Activated T-cell treated with anti-CD3 and anti-CD28 coated beads for 1 hour (primary cell): ENCODE data around the gene GLCCI1.

Source experiments
- DNase-seq: peaks from one replicate; pipeline ENCODE4 v3.0.0-alpha.2; 2020; ENCODE audit warnings: low read depth

GLCCI1 gene

DNA sequence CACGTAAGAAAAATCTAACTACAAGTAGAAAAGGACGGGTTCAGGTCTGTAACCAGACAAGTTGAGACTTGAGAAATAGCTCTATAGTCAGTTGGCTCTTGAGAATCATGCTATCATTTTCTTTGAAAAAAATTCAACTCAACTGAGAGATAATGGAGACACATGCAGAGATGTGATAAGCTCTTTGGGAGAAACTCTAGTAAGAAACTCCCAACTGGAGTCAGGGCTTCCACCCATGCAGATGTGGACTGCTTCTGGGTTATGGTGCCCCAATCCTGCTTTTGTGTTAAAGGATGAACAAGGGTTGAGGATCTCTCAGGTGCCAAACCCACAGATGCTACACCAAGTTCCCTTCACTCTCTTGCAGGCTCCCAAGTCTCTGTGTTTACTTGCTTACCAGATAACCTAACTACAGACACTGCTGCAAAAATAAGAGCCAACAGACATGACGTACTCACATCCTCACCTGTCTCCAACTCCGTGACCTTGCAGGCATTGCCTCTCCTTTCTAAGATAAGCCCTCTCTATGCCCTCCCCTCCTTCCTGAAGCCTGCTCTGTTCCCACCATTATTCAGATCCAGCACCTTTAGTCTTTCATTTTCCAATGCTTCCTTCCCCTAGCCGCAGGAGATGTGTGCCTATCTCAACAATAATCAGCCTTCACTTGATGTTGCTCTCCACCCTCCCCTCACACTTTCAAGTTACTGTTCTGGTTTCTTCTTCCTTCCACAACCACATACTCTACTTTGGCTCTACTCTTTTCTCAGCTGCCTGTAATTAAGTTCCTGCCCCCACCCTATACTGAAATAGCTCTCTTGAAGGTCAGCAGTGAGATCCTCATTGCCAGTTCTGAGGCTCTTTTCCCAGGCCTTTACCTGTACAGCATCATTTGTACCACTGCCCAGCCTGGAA, 163.4 kb downstream of the GLCCI1 start:
- no peak for DNase-seq

DNA sequence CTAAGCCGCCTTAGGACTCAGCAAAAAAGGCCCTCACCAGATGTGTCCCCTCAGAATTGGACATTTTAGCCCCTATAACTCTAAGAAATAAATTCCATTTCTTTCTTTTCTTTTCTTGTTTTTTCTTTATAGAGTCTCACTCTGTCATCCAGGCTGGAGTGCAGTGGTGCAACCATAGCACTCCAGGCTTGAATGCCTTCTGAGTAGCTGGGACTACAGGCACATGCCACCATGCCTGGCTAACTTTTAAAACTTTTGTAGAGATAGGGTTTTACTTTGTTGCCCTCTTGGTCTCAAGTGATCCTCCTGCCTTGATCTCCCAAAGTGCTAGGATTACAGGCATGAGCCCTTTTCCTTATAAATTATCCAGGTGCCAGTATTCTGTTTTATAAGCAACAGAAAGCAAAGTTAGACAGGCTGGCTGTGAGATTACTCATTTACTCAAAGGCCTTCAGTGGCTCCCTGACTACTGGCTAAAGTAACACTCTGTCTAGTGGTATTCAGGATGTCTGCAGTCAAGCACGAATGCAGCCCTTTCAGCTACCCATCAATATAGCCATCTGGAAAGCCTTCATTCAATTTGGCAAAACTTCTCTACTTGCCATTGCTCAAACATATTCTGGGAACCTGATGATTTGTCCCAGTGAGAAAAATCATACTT, 164.7 kb downstream of the GLCCI1 start:
- no peak for DNase-seq

DNA sequence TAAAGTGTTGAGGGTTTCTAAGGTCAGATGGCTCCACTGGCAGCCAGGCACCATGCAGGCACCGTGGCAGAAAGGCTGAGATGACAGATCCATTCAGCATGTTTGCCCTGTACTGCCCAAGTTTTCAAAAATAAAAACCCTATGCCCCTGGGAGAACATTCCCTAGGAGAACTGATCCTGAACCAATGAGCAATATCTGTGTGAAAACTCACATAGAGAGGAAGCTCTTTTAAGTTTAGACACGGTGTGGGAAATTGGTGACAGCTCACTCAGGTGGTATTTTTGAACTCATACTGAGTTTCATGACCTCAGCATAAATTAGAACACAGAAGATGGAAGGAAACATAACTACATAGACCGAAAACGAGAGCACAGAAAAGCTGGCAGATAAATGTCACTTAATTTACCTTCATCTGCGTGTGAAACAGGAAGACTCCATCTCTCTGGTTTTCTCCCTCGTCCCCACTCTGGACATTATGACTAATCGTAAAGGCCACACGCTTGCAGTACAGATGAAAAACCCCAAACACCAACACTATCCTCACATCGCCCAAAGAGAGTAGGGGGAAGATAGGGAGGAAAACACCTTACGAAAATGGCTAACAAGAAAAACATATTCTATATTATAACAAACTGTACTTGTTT, 165.6 kb downstream of the GLCCI1 start:
- no peak for DNase-seq

DNA sequence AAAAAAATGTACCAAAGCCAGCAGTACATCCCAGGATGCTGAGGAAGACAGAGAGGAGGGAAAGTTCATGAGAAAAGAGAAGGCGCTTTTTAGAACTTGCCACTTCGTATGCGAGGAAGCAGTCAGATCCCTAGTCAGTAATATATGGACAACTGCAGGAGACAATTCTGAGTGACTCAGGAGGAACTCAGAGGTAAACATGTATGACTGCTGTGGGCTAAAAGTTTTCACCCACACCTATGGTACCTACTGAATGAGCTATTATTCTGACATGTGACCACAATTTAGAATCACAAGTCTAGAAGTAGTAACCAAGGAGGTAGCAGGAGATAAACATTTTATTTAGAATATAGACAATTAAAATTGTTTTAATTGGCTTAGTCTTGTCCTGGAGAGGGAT, 166.8 kb downstream of the GLCCI1 start:
- DNase-seq, result no peak

DNA sequence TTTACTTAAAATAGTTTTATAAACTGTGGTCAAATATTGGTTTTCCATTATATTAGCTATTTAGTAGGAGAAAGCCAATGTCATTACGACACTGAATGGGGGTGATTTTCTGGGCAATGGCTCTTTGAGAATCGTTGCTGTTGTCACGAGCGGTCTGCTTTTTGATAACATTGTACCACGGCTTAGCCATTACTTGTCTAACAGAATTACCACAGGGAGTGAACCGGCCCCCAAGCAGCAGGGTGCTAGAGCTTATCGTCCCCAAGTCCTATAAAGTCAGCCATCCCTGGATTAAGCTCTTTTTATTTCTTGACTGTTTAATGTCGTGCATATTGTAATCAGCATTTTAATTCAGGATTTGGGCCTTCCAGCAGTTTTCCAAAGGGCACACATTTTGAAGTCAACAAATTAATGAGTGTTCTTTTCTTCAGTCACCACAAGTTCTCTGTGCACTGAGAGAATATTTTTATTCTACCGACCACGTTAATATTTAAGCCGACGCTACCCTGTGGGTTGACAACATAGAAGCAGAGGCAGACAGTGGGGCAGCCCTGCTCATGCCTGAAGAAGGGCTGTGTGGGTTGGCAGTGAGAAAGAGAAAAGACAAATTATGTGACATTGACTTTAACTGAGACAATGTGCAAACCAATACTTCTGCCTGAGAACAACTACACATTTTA, 167.6 kb downstream of the GLCCI1 start:
- DNase-seq, result no peak
